Astrocyte (in vitro differentiated cells and primary cell): ENCODE data around the gene RXRB. TPM values are rescaled to one million over a fixed set of nuclear protein-coding genes. Genes with fewer than 3 reads are reported as not detected.

Experiments used
- DNase-seq: peaks from one replicate; pipeline ENCODE4 v3.0.0-alpha.2; 2010; ENCODE audit warnings: low read depth
- FAIRE-seq: peaks from 2 replicates; lab custom pipeline; 2011; peaks lifted over from hg19 to GRCh38; lab: Jason Lieb, UNC
- H2AFZ ChIP-seq: 2 replicates; pipeline ENCODE4 v1.6.0; 2012; ENCODE audit warnings: low read depth, low read length, inconsistent platforms
- H3K27ac ChIP-seq: 2 replicates; pipeline ENCODE4 v1.5.1; 2011; ENCODE audit warnings: low read depth, low read length, inconsistent platforms
- H3K27me3 ChIP-seq: 2 replicates; pipeline ENCODE4 v1.6.0; 2011; ENCODE audit warnings: low read length, inconsistent platforms; ENCODE audit not compliant: insufficient read depth
- H3K36me3 ChIP-seq: 2 replicates; pipeline ENCODE4 v1.5.1; 2011; ENCODE audit warnings: low read length, inconsistent platforms; ENCODE audit not compliant: insufficient read depth
- H3K4me1 ChIP-seq: 2 replicates; pipeline ENCODE4 v1.5.1; 2011; ENCODE audit warnings: low read length, inconsistent platforms; ENCODE audit not compliant: insufficient read depth
- H3K4me2 ChIP-seq: 2 replicates; pipeline ENCODE4 v1.6.0; 2012; ENCODE audit warnings: low read length, inconsistent platforms
- H3K4me3 ChIP-seq: 2 replicates; pipeline ENCODE4 v1.5.1; 2011; ENCODE audit warnings: low read depth, mild to moderate bottlenecking, low read length, inconsistent platforms; ENCODE audit not compliant: insufficient read depth
- H3K79me2 ChIP-seq: 2 replicates; pipeline ENCODE4 v1.6.0; 2012; ENCODE audit warnings: mild to moderate bottlenecking, low read length, inconsistent platforms; ENCODE audit not compliant: insufficient read depth
- H3K9ac ChIP-seq: 2 replicates; pipeline ENCODE4 v1.6.0; 2012; ENCODE audit warnings: mild to moderate bottlenecking, low read length, inconsistent platforms
- H3K9me3 ChIP-seq: 2 replicates; pipeline ENCODE4 v1.5.1; 2012; ENCODE audit warnings: low read depth, mild to moderate bottlenecking, low read length, inconsistent platforms; ENCODE audit not compliant: insufficient read depth
- H4K20me1 ChIP-seq: 2 replicates; pipeline ENCODE4 v1.6.0; 2012; ENCODE audit warnings: low read length, inconsistent platforms; ENCODE audit not compliant: insufficient read depth
- H3K27ac Mint-ChIP-seq: one replicate; pipeline ENCODE4 v1.8.0; 2021; ENCODE audit warnings: mild to moderate bottlenecking, mixed read lengths; ENCODE audit not compliant: unreplicated experiment
- H3K27me3 Mint-ChIP-seq: one replicate; pipeline ENCODE4 v1.8.0; 2021; ENCODE audit warnings: low read depth, mixed read lengths; ENCODE audit not compliant: unreplicated experiment
- H3K36me3 Mint-ChIP-seq: one replicate; pipeline ENCODE4 v1.8.0; 2021; ENCODE audit warnings: low read depth, mixed read lengths; ENCODE audit not compliant: unreplicated experiment
- H3K4me1 Mint-ChIP-seq: one replicate; pipeline ENCODE4 v1.8.0; 2021; ENCODE audit warnings: low read depth, mixed read lengths; ENCODE audit not compliant: unreplicated experiment
- H3K4me3 Mint-ChIP-seq: one replicate; pipeline ENCODE4 v1.8.0; 2021; ENCODE audit warnings: mild to moderate bottlenecking, moderate library complexity, mixed read lengths; ENCODE audit not compliant: unreplicated experiment
- H3K9me3 Mint-ChIP-seq: one replicate; pipeline ENCODE4 v1.8.0; 2021; ENCODE audit warnings: mild to moderate bottlenecking, mixed read lengths; ENCODE audit not compliant: unreplicated experiment
- EZH2 ChIP-seq: IDR thresholded peaks from 2 replicates; pipeline ENCODE4 v1.6.1; 2012; ENCODE audit warnings: mild to moderate bottlenecking, low read length, inconsistent platforms; ENCODE audit not compliant: insufficient read depth
- total RNA-seq: library from RNA; stranded (reverse); gene quantifications from 2 replicates; pipeline ENCODE4 v1.2.1, GENCODE V29; 2021
- TF ChIP-seq, protein P1 (sequence below): IDR thresholded peaks from 2 replicates; pipeline ENCODE4 v1.5.1; 2011; ENCODE audit warnings: low read depth, mild to moderate bottlenecking, inconsistent platforms, low read length, moderate library complexity; ENCODE audit not compliant: insufficient read depth

RXRB gene
- total RNA-seq, 1 donor from 2014 or later, result 34.0 TPM

DNA sequence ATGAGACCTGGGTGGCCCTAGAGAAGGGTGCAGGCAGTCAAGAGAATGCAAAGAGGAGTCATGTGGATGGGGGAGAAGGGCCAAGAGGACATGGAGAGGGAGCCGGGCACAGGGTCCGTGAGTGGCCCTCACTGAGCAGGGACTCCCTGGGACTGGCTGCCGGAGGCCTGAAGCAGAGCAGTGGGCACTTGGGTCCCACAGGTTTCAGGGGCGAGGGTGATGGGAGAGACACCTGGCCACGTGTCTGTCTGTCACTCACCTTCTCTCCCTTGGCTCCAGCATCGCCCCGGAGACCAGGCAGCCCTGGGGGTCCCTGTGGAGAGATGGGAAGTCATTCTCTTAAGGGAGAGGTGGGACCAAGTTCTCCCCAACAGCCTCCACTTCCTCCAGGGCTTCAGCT, 33.7 kb downstream of the RXRB start:
- Histone ChIP-seq H2AFZ (no peak overlapping the region), H3K4me1 (peaks cover 4% of the 10 kb centered on the region), H3K79me2 (no peaks in the 10 kb centered on the region), H3K27ac (no peak overlapping the region), H3K4me2 (no peak overlapping the region), H3K4me3 (no peak overlapping the region), H4K20me1 (no peaks in the 10 kb centered on the region), H3K9me3 (no peaks in the 10 kb centered on the region), H3K36me3 (no peaks in the 10 kb centered on the region), H3K27me3 (no peaks in the 10 kb centered on the region), H3K9ac (no peak overlapping the region)
- Mint-ChIP-seq H3K4me3 (no peak overlapping the region), H3K27ac (no peak overlapping the region), H3K27me3 (peaks cover 45% of the 10 kb centered on the region), H3K36me3 (no peaks in the 10 kb centered on the region), H3K9me3 (peaks cover 3% of the 10 kb centered on the region), H3K4me1 (no peaks in the 10 kb centered on the region)
- DNase-seq, result no peak
- no peak for TF ChIP-seq EZH2
- TF ChIP-seq, protein P1, sequence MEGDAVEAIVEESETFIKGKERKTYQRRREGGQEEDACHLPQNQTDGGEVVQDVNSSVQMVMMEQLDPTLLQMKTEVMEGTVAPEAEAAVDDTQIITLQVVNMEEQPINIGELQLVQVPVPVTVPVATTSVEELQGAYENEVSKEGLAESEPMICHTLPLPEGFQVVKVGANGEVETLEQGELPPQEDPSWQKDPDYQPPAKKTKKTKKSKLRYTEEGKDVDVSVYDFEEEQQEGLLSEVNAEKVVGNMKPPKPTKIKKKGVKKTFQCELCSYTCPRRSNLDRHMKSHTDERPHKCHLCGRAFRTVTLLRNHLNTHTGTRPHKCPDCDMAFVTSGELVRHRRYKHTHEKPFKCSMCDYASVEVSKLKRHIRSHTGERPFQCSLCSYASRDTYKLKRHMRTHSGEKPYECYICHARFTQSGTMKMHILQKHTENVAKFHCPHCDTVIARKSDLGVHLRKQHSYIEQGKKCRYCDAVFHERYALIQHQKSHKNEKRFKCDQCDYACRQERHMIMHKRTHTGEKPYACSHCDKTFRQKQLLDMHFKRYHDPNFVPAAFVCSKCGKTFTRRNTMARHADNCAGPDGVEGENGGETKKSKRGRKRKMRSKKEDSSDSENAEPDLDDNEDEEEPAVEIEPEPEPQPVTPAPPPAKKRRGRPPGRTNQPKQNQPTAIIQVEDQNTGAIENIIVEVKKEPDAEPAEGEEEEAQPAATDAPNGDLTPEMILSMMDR, result no peak
- no peak for FAIRE-seq

DNA sequence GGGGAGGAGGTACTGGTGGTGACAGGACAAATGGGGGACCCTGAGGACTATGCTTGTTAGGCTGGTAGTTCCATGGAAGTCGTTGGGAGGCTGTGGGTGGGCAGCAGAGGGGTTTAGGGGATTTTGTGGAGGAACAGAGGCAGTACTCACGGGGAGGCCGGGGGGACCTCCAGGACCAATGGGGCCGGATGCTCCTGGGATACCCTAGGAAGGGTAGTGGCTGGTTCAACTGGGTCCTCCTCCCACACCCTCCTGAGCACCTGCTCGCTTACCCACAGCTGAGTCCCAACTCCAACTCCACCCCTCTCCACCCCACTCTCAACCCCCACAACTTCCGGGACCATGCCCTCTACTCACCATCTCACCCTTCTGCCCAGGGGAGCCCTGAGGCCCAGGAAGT, 34.1 kb downstream of the RXRB start:
- H3K9me3 Mint-ChIP-seq, result peaks cover 3% of the 10 kb centered on the region
- TF ChIP-seq, protein P1, result no peak
- TF ChIP-seq EZH2, result no peak

DNA sequence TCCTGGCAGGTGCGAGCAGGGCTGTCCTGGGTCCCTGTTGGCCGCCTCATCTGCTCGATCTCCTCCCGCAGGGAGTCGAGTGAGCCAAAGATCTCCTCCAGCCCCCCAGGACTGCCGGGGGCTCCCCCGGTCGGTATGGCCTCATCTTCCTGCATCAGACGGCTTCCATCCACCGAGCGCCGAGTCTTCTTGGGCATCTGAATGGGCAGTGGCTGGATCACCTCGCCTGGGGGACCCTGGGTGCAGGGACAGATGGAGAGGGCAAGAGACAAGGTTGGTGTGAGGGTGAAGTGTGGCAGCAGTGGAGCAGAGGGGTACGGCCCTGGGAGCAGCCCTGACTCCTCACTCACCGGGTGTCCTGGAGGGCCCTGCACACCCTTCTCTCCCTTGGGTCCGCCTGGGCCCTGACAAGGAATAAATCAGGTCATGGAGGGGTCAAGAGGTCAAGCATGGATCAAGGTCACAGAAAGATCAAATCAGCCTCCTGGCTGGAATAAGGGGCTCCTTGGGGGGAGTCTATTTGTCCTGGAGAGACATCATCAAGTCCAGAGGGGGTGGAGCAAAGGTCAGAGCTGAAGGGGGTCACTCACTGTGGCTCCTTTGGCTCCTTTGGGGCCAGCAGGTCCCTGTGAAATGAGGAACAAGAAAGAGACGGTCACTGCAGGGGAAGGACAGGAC, 34.7 kb downstream of the RXRB start:
- Histone ChIP-seq H4K20me1 (no peaks in the 10 kb centered on the region), H3K4me1 (peaks cover 14% of the 10 kb centered on the region), H3K9me3 (no peaks in the 10 kb centered on the region), H3K36me3 (no peaks in the 10 kb centered on the region), H2AFZ (no peak overlapping the region), H3K4me3 (no peak overlapping the region), H3K27me3 (no peaks in the 10 kb centered on the region), H3K9ac (no peak overlapping the region), H3K79me2 (no peaks in the 10 kb centered on the region), H3K27ac (no peak overlapping the region), H3K4me2 (no peak overlapping the region)
- H3K36me3 Mint-ChIP-seq, result no peaks in the 10 kb centered on the region
- no peak overlapping the region for H3K4me3 Mint-ChIP-seq
- H3K4me1 Mint-ChIP-seq, result peaks cover 4% of the 10 kb centered on the region
- FAIRE-seq (no peak), DNase-seq (no peak)
- TF ChIP-seq, protein P1, result no peak
- no peak for TF ChIP-seq EZH2
- no peak overlapping the region for H3K27ac Mint-ChIP-seq
- peaks cover 3% of the 10 kb centered on the region for H3K9me3 Mint-ChIP-seq
- H3K27me3 Mint-ChIP-seq, result peaks cover 47% of the 10 kb centered on the region

More for the DNA sequence above, 34.1 kb downstream of the RXRB start:
- H3K27ac ChIP-seq, result no peak overlapping the region
- Mint-ChIP-seq H3K27ac (no peak overlapping the region), H3K4me1 (no peaks in the 10 kb centered on the region), H3K36me3 (no peaks in the 10 kb centered on the region), H3K27me3 (peaks cover 44% of the 10 kb centered on the region), H3K4me3 (no peak overlapping the region)
- H3K9me3 ChIP-seq, result no peaks in the 10 kb centered on the region
- no peaks in the 10 kb centered on the region for H3K79me2 ChIP-seq
- FAIRE-seq (no peak), DNase-seq (no peak)
- no peak overlapping the region for H2AFZ ChIP-seq
- no peaks in the 10 kb centered on the region for H3K27me3 ChIP-seq
- H4K20me1 ChIP-seq, result no peaks in the 10 kb centered on the region
- no peaks in the 10 kb centered on the region for H3K36me3 ChIP-seq
- H3K4me3 ChIP-seq, result no peak overlapping the region
- no peak overlapping the region for H3K4me2 ChIP-seq
- no peak overlapping the region for H3K9ac ChIP-seq
- H3K4me1 ChIP-seq, result peaks cover 7% of the 10 kb centered on the region
